Smooth muscle cell of the brain vasculature (primary cell): ENCODE measurements around the gene TYW1.
"Not testable (repeated sequence)": the region's sequence is repeated elsewhere in the genome, so short reads cannot be mapped to it uniquely, and the experiment has no call there.

Experiments
- DNase-seq: peaks from one replicate; pipeline ENCODE4 v3.0.0-alpha.2; 2012; ENCODE audit warnings: low read depth, low spot score

TYW1 gene

DNA sequence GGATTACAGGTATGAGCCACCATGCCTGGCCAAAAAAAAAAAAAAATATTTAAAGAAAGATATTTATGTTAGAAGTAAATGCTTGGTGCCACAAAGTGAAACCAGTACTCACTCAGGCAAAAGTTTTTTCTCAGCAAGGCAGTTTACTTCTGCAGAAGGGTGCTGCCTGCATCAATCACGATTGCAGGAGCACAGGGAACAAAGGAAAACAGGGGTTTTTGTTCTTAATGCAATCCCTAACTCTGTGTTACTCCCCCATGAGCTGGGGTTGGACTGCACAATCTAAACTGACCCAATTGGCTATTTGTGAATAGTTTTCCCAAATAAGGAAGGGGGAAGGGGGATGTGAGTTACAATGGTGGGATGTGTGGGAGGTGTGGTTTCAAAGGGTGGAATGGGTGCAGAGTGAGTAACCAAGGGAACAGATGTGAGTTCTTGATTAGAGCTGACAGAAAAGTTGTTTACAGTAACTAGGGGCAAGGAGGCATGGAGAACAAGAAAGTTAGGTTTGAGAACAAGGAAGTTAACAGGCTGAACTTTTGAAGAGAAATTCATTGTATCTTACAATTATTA, 255.4 kb downstream of the TYW1 start:
- no peak for DNase-seq

DNA sequence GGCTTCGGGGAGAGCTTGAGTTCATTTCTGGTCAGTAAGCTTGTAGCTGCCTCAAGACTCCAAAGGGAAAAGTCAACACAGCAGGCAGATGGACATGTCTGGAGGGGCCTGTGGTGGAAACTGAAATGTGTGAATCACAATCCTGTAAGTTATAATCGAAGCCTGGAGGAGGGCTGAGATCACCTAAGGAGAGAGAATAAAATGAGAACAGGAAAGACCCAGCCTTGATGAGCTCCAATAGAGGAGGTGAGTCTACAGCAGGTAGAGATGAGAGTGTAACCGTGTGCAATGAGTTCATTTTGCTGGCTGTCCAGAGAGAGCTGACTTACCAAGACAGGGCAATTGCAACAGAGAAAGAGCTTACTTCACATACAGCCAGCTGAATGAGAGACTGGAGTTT, 258.4 kb downstream of the TYW1 start:
- DNase-seq: not testable (repeated sequence)

DNA sequence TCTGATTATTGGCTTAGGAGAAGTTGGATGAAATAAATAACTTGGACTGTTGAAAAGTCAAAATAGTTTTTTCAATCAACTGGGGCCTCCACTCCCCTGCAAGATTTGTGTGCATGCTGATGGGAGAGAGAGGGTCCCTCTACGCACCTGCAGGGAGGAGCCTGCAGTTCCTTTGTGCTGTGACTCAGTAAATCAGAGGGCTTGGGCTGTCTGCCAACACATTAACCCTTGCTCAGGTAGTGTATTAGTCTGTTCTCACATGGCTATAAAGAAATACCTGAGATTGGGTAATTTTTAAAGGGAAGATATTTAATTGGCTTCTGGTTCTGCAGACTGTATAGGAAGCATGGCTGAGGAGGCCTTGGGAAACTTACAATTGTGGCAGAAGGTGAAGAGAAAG, 261.1 kb downstream of the TYW1 start:
- not testable (repeated sequence) for DNase-seq

DNA sequence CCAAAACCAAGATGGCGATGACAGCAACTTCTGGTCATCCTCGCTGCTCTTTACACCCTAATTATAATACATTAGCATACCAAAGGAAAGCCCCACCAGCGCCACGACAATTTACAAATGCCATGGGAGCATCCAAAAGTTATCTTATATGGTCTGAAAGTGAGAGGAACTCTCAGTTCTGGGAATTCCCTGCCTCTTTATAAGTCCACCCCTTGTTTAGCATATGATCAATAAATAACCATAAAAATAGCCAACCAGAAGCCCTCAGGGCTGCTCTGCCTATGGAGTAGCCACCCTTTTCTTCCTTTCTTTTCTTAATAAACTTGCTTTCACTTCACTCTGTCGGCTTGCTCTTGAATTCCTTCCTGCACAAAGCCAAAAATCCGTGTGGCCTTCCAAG, 262.7 kb downstream of the TYW1 start:
- DNase-seq: not testable (repeated sequence)

DNA sequence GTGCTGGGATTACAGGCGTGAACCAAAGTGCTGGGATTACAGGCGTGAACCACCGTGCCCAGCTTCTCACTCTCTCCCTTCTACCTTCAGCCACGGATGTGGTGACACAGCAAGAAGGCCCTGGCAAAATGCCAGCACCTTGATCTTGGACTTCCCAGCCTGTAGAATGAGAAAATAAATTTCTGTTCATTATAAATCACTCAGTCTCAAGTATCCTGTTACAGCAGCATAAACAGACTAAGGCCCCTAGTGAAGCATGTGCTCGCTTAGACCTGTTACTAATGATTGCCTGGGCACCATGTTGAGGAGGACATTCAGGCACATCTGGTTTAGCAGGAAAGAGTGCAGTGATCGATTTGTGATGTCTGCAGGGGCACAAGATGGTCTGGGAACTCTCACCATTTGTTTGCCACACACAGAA, 263.5 kb downstream of the TYW1 start:
- DNase-seq: not testable (repeated sequence)

DNA sequence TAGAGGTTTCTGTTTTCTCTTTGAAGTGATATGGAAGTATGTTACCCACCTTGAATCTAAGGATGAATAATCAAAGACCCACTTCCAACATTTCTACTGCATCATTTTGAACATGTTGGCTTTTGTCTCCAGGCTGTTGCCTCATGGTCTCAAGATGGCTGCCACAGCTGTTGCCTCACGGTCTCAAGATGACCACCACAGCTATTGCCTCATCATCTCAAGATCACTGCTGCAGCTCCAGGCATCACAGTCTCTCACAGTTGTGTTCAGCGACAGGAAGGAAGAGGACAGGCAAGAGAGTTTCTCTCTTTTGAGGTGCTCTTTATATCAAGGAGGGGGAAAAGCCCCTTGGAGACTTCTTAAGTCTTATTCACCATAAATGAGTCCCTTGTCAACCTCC, 267.4 kb downstream of the TYW1 start:
- not testable (repeated sequence) for DNase-seq

DNA sequence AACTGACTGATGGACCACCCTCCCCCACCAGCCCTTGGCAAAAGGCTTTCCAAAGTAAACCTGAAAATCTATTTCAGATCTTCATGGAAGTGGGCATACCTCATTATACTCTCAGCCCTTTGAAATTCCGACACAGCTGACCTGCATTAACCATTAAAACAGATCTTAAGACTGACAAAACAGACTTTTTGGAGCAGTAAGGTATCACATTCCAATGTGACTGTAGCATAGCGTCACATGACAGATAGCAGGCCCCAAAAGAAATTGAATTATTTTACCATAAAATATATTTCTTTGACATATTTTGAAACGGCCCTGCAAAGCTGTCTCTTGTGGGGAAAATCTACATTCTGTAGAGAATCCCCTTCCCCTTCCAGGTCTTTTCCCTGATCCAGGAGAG, 269.4 kb downstream of the TYW1 start:
- DNase-seq: not testable (repeated sequence)

DNA sequence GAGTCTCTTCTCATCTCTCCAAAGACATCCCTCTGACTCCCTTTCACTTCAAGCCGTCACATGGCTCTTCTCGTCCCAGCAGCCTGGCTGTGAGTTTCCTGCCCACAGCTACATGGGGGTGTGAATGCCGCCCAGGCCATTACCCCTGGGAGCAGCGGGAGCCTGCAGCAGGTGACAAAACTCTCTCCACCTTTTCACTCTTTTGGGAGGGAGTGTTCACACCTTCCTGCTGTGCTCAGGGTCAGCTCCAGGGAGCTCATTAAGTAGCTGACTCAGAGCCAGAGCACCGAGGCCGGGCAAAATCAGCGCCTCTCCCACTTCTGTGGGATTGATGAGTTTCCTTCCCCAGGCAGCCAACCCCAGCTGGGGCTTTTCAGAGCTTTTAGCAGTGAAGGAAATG, 271.3 kb downstream of the TYW1 start:
- no peak for DNase-seq

DNA sequence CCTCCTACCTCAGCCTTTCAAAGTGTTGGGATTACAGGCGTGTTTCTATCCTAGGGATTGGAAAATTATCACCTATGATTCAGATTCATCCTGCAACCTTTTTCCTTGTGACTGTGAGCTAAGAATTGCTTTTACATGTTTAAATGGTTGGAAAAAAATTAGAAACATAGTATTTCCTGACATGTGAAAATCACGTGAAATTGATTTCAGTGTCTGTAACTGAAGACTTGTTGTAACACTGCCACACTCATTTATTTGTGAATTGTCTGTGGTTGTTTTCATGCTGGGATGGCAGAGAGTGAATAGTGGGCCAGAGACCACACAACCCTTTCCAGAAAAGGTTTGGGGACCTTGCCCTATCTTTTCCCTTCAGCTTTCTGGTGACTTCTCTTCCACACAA, 273.3 kb downstream of the TYW1 start:
- DNase-seq: not testable (repeated sequence)
